HG03442 (cell line): ENCODE data around the gene ZNF652.
"Not testable (repeated sequence)": the region's sequence is repeated elsewhere in the genome, so short reads cannot be mapped to it uniquely, and the experiment has no call there.

Source experiments
- ATAC-seq: cut with Tn5 transposase; IDR thresholded peaks from one replicate; pipeline ENCODE4 v1.9.1; 2021; ENCODE audit warnings: mild to moderate bottlenecking, moderate library complexity; ENCODE audit not compliant: unreplicated experiment

The ZNF652 gene

DNA sequence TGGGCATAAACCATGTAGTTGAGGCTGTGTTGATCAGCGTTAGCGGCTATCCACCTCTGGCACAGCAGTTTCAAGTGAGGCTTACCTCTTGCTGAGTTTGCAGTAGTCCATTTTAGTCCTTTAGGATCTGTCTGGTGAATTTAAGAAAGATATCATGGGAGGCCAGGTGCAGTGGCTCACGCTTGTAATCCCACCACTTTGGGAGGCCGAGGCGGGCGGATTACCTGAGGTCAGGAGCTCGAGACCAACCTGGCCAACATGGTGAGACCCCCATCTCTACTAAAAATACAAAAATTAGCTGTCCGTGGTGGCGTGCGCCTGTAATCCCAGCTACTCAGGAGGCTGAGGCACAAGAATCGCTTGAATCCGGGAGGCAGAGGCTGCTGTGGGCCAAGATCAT, 86.1 kb downstream of the ZNF652 start:
- ATAC-seq: not testable (repeated sequence)

- no peak for ATAC-seq
Observed at GRCh38 chr17:49269356-49269755, 92.7 kb downstream of the ZNF652 start.

GRCh38 chr17:49267912-49268311, 94.1 kb downstream of the ZNF652 start:
- ATAC-seq: no peak

GRCh38 chr17:49266233-49266632, 95.8 kb downstream of the ZNF652 start:
- no peak for ATAC-seq

GRCh38 chr17:49261540-49261939, 100.5 kb downstream of the ZNF652 start:
- ATAC-seq: not testable (repeated sequence)

DNA sequence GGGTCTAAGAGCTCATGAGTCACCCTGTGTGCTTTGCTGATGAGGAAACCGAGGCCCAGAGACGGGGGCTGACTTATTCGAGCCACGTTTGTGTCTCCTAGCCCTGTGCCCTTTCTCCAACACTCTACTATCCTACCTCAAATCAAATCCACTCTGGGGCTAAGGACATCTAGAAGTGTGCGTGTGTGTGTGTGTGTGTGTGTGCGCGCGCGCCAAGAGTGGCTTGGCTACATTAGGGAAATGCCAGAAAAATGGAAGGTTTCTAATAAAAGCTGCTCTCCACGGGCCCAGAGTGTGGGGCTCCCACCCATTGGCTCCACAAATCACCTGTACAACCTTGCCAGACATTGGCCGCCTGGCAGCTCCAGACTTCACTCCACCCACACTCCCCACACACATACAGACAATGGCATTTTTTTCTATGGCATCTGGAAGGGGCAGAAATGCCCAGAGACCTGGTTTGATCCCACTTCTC, 101.2 kb downstream of the ZNF652 start:
- ATAC-seq: no peak

DNA sequence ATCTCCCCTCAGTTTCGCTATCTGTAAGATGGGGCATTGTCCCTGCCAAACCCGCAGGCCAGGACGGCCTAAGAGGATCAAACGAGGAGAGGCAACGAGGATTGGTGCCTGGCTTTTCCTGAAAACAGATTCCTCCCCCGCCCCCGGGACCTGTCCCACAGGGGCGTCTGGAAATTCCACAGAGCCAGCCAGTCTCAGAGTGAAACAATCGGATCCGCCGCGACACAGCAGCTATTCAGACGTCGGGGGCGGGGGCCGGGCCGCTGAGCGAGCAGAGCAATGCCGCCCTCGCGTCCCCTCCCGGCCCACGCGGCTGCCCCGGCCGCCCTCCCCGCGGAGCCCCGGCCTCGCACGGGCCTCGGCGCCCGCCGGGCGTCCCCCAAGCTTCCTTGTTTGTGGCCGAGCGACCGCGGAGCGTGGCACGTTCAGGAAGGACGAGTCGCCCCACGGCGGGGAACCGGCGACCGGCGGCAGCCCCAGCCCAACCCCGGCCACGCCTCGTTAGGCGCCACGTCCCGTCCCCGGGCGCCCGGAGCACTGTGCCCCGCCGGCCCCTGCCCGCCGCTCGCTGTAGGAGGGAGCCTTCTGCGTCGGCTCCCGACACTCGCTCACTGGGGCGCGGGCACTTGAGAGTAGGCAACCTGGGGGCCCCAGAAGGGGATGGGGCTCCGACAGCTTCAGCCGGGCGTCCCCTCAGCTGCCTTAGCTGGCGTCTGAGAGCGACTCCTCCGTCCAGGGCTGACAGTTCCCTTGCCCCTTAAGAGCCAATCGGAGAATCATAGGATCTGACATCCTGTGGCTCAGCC, 101.8 kb downstream of the ZNF652 start:
- no peak for ATAC-seq

- no peak for ATAC-seq
Observed at GRCh38 chr17:49259663-49260010, 102.4 kb downstream of the ZNF652 start.

GRCh38 chr17:49258394-49258793, 103.7 kb downstream of the ZNF652 start:
- no peak for ATAC-seq

DNA sequence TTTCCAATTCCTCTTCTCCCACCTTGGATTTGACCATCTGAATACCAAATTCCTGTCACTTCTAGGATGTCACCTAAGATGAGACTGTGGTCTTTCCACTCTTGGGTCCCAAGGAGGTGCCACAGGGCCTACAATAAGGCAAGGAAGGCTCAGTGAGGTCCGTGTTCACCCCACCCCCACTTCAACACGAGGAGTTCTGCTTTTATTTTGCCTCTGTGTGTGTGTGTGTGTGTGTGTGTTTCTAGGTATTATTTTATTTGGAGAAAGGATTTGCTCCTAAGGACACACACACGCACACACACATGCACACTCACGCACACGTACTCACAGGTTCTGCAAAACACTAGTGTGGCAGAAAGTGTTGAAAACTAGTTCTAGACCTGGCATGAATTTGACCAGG, 106.9 kb downstream of the ZNF652 start:
- ATAC-seq: no peak

GRCh38 chr17:49254066-49254465, 108.0 kb downstream of the ZNF652 start:
- ATAC-seq: no peak

DNA sequence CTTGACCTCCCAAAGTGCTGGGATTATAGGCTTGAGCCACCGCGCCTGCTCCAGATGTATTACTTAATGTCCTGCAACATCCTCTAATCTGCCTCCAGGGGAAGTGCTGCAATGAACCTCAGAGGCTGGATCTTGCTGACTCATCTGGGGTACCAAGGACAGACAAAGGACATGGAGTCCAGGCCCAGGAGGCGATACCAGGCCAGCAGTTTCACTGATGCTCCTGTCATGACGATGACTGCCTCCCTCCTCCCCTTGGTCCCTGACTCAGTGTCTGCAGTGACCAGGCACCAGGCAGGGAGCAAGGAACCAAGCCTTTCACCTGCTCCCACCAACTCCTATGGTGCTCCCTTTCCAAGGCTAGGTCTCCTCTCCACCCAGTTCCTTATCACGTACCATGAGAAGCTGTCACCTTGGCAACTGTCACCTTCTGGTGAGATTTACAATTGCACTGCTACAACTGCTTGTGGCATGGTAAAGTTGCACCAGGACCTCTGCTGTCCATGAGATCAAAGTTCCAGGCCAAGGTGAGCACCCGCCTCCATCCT, 109.8 kb downstream of the ZNF652 start:
- no peak for ATAC-seq

GRCh38 chr17:49249890-49250522, 112.0 kb downstream of the ZNF652 start:
- ATAC-seq: no peak

- no peak for ATAC-seq
Observed at GRCh38 chr17:49249292-49249794, 112.7 kb downstream of the ZNF652 start.

GRCh38 chr17:49247944-49248343, 114.1 kb downstream of the ZNF652 start:
- no peak for ATAC-seq

DNA sequence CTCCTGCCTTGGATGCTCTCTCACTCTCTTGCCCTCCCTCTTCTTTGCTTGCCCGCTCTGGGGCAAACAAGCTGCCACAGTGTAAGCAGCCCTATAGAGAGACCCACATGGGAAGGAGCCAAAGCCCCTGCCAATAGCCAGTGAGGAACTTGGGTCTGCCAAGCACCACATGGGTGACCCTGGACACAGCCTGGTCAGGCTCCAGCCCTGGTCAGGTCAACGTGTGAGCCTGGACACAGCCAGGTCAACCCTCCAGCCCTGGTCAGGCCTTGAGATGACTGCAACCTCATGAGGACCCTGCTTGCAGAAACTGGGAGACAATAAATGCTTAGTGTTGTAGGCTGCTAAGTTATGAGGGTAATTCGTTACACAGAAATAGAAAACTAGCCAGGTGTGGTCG, 117.2 kb downstream of the ZNF652 start:
- no peak for ATAC-seq
